MM.1S (cell line): ENCODE measurements around the gene FLNC.
A peak's percentile ranks its signal among the peaks of the same experiment; 100 is the strongest.

Source experiments
- DNase-seq: peaks from one replicate; pipeline ENCODE4 v3.0.0-alpha.2; 2015
- H2AFZ ChIP-seq: fragments of 300-600 bp; sonication (generic); 2 replicates; pipeline ENCODE4 v1.6.0; 2016; ENCODE audit warnings: antibody characterized with exemption, low read length
- H3F3A ChIP-seq: fragments of 300-600 bp; sonication (generic); 2 replicates; pipeline ENCODE4 v1.6.1; 2016; ENCODE audit warnings: mild to moderate bottlenecking, antibody characterized with exemption, low read length, moderate library complexity, mixed read lengths; ENCODE audit not compliant: insufficient read depth
- H3K27ac ChIP-seq: fragments of 300-600 bp; sonication (generic); 2 replicates; pipeline ENCODE4 v1.5.1; 2016; ENCODE audit warnings: mild to moderate bottlenecking, low read length
- H3K27me3 ChIP-seq: fragments of 300-600 bp; sonication (generic); replicated peaks from 2 replicates; pipeline ENCODE4 v1.6.0; 2016; ENCODE audit warnings: low read length; ENCODE audit not compliant: insufficient read depth
- H3K36me3 ChIP-seq: fragments of 300-600 bp; sonication (generic); replicated peaks from 2 replicates; pipeline ENCODE4 v1.6.1; 2016; ENCODE audit warnings: mild to moderate bottlenecking, low read length, mixed read lengths; ENCODE audit not compliant: insufficient read depth
- H3K4me1 ChIP-seq: fragments of 300-600 bp; sonication (generic); 2 replicates; pipeline ENCODE4 v1.6.1; 2016; ENCODE audit warnings: low read length, mixed read lengths
- H3K4me2 ChIP-seq: fragments of 300-600 bp; sonication (generic); 2 replicates; pipeline ENCODE4 v1.6.0; 2016; ENCODE audit warnings: low read depth, low read length
- H3K4me3 ChIP-seq: fragments of 300-600 bp; sonication (generic); 2 replicates; pipeline ENCODE4 v1.5.1; 2016; ENCODE audit warnings: low read length, mixed read lengths
- H3K79me2 ChIP-seq: fragments of 300-600 bp; sonication (generic); 2 replicates; pipeline ENCODE4 v1.6.1; 2016; ENCODE audit warnings: mixed run types, low read length, mixed read lengths
- H3K9ac ChIP-seq: fragments of 300-600 bp; sonication (generic); 2 replicates; pipeline ENCODE4 v1.6.1; 2016; ENCODE audit warnings: low read length, mixed read lengths
- H3K9me2 ChIP-seq: fragments of 300-600 bp; sonication (generic); replicated peaks from 2 replicates; pipeline ENCODE4 v1.6.1; 2016; ENCODE audit warnings: mild to moderate bottlenecking, low read length, mixed read lengths; ENCODE audit not compliant: insufficient read depth
- H3K9me3 ChIP-seq: fragments of 300-600 bp; sonication (generic); replicated peaks from 2 replicates; pipeline ENCODE4 v1.6.1; 2016; ENCODE audit warnings: mild to moderate bottlenecking, low read length, mixed read lengths; ENCODE audit not compliant: insufficient read depth
- H4K20me1 ChIP-seq: fragments of 300-600 bp; sonication (generic); 2 replicates; pipeline ENCODE4 v1.6.1; 2016; ENCODE audit warnings: mild to moderate bottlenecking, low read length, moderate library complexity, mixed read lengths; ENCODE audit not compliant: insufficient read depth
- CTCF ChIP-seq: fragments of 300-600 bp; sonication (generic); IDR thresholded peaks from 2 replicates; pipeline ENCODE4 v1.5.1; 2016; ENCODE audit warnings: antibody characterized with exemption, low read length, mixed read lengths
- EZH2 ChIP-seq: fragments of 300-600 bp; sonication (generic); optimal IDR thresholded peaks from 2 replicates; pipeline ENCODE3; 2017; ENCODE audit warnings: low read depth, mild to moderate bottlenecking, antibody characterized with exemption, low read length, mixed read lengths
- EZH2phosphoT487 ChIP-seq: fragments of 300-600 bp; sonication (generic); IDR thresholded peaks from 2 replicates; pipeline ENCODE4 v1.6.1; 2018; ENCODE audit warnings: antibody characterized with exemption, low read length

Gene FLNC

DNA sequence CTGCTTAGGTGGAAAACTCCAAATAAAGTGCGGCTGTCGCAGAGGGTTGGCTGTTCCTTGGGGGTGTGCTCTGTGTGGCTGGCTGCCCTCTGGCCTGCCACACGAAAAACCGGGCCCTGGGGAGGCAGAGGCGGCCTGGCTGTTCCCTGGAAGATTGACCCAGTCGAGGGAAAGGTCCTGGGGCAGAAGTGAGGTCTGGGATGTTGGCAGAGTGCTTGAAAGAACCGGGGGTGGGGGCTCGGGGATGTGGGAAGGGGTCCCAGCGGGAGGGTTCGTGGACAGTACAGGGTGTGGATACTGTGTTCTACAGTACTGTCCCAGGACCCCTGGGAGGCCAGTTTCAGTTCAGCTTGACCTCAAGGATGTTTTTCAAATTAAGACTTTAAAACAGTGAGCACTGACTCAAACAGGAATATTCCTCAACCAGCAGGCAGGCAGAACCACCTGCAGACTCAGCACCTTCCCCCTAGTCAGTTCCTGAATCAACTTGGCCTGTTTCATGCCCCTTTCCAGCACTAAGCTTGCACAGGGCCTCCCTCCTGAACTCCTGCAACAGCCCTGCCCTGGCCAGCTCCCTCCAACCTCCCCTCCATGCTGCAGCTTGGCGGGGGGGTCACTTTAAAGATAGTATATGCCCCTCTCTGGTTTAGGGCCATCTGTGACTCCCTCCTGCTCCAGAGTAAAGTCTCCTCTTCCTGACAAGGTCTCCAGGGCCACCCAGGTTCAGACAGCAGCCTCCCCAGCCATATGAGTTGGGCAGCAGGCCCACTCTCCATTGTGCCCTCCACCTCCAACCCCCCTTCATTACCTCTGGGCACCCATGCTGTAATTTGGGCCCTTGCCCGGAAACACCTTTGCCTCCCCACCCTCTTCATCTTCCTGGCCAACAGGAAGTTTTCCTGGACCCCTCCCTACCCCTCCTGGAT lies 29.3 kb downstream of the FLNC start:
- H3K4me3 ChIP-seq, result no peak overlapping the region
- H3K27ac ChIP-seq, result peak overlapping the region; percentile 34; the same call in 1 of the 2 replicates
- no peaks in the 10 kb centered on the region for H3K9me3 ChIP-seq
- peaks cover 30% of the 10 kb centered on the region for H3K4me1 ChIP-seq
- peaks cover 18% of the 10 kb centered on the region for H3K79me2 ChIP-seq
- DNase-seq, result peak; percentile 33
- H3K9ac ChIP-seq, result no peak overlapping the region; the same call in 1 of the 2 replicates
- H2AFZ ChIP-seq, result peak overlapping the region; percentile 92
- H3F3A ChIP-seq, result 0 out of 2 replicates have a peak, but pooled peaks cover 7% of the 10 kb centered on the region
- peak overlapping the region; percentile 33; the same call in 1 of the 2 replicates for H3K4me2 ChIP-seq
- no peaks in the 10 kb centered on the region for H4K20me1 ChIP-seq
- no peaks in the 10 kb centered on the region for H3K9me2 ChIP-seq
- H3K36me3 ChIP-seq, result no peaks in the 10 kb centered on the region
- TF ChIP-seq EZH2phosphoT487 (no peak), CTCF (no peak), EZH2 (no peak)
- H3K27me3 ChIP-seq, result peaks cover 14% of the 10 kb centered on the region

DNA sequence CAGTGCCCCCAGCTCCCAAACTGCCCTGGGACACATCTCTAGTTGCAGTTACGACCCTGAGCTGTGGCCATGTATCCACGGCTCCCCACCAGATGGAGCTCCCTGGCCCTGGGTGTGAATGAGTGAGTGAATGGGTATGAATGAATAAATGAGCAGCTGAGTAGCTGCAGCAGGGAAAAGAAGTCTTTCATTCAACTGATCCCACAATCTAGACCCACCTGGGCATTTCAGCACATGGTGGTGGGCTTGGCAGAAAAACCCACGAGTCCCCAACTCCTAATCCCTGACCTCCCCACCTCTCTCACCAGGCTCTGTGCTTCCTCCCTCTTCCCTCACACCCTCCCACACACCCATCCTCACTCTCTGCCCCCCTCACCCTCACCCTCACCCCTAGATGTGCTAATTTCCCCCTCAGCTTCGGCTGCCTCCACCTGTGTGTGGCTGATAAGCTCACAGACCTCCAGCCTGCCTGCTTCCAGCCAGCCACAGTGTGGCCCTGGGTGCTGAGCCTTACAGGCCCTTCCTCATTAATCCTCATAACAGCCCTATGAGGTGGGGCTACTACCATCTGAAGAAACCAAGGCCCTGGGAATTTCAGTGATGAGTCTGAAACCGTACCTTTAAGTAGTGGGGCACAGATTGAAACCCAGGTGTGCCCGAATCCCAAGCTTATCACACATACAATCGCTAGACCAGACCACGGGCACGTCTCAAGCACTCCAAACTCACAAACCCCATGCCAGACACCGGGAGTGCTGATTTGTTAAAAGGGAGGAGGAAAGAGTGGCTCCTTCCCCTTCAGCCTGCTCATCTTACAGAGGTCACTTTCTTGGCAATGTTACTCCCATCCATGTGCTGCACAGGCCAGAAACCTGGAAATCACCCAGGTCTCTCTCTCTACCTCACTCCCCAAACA lies 30.2 kb downstream of the FLNC start:
- no peak overlapping the region for H3K4me3 ChIP-seq
- no peaks in the 10 kb centered on the region for H3K36me3 ChIP-seq
- no peak overlapping the region; the same call in 1 of the 2 replicates for H3K4me2 ChIP-seq
- H3F3A ChIP-seq, result 0 out of 2 replicates have a peak, but pooled peaks cover 7% of the 10 kb centered on the region
- no peak overlapping the region; the same call in 1 of the 2 replicates for H3K9ac ChIP-seq
- no peaks in the 10 kb centered on the region for H4K20me1 ChIP-seq
- 0 out of 2 replicates have a peak overlapping the region, but pooled peaks have one; percentile 34 for H3K27ac ChIP-seq
- no peak for DNase-seq
- H3K79me2 ChIP-seq, result peaks cover 27% of the 10 kb centered on the region
- peaks cover 30% of the 10 kb centered on the region for H3K4me1 ChIP-seq
- peak overlapping the region; percentile 92 for H2AFZ ChIP-seq
- no peaks in the 10 kb centered on the region for H3K9me2 ChIP-seq
- no peaks in the 10 kb centered on the region for H3K9me3 ChIP-seq
- TF ChIP-seq CTCF, result peak; percentile 37
- TF ChIP-seq EZH2phosphoT487, result no peak
- no peak for TF ChIP-seq EZH2
- H3K27me3 ChIP-seq, result peaks cover 5% of the 10 kb centered on the region; the same call in 1 of the 2 replicates

GRCh38 chr7:128861957-128862570 lies 31.9 kb downstream of the FLNC start:
- Histone ChIP-seq H2AFZ (peak overlapping the region; percentile 94), H3K9me3 (no peaks in the 10 kb centered on the region), H3K9ac (peak overlapping the region; percentile 26; the same call in 1 of the 2 replicates)

More at GRCh38 chr7:128861957-128862570, 31.9 kb downstream of the FLNC start:
- 0 out of 2 replicates have a peak, but pooled peaks cover 7% of the 10 kb centered on the region for H3F3A ChIP-seq
- DNase-seq, result no peak
- H3K27ac ChIP-seq, result no peak overlapping the region
- no peaks in the 10 kb centered on the region for H3K9me2 ChIP-seq
- H4K20me1 ChIP-seq, result no peaks in the 10 kb centered on the region
- TF ChIP-seq EZH2phosphoT487 (no peak), EZH2 (no peak), CTCF (no peak)
- H3K4me3 ChIP-seq, result peak overlapping the region; percentile 94
- no peaks in the 10 kb centered on the region for H3K36me3 ChIP-seq
- no peaks in the 10 kb centered on the region for H3K27me3 ChIP-seq
- H3K4me1 ChIP-seq, result peaks cover 30% of the 10 kb centered on the region
- peak overlapping the region; percentile 85 for H3K4me2 ChIP-seq
- peaks cover 31% of the 10 kb centered on the region for H3K79me2 ChIP-seq
